Small intestine (tissue), 7 donors: ENCODE data around the gene AHRR. TPM values are rescaled to one million over a fixed set of nuclear protein-coding genes. Genes with fewer than 3 reads are reported as not detected.

Source experiments
- DNase-seq, 2 donors: peaks; one replicate each; pipeline versions ENCODE4 v3.0.0 to v3.0.0-alpha.2; 2013
- FAIRE-seq: peaks from 2 replicates; lab custom pipeline; 2012; peaks lifted over from hg19 to GRCh38; lab: Jason Lieb, UNC
- H3K27ac ChIP-seq, 3 donors: one replicate each; pipeline ENCODE4 v1.5.1; 2013; ENCODE audit warnings: low read length in 2 of 3, mild to moderate bottlenecking in 2 of 3, control low read depth in 1 of 3, inconsistent platforms in 1 of 3, low read depth in 1 of 3, moderate library complexity in 1 of 3
- H3K27me3 ChIP-seq, 3 donors: one replicate each; pipeline ENCODE4 v1.6.1; 2013; ENCODE audit warnings: low read length in 3 of 3, inconsistent platforms in 1 of 3; ENCODE audit not compliant: control insufficient read depth in 3 of 3, insufficient read depth in 3 of 3
- H3K36me3 ChIP-seq, 3 donors: one replicate each; pipeline ENCODE4 v1.6.1; 2013; ENCODE audit warnings: low read length in 3 of 3, inconsistent platforms in 1 of 3, low read depth in 1 of 3, mild to moderate bottlenecking in 1 of 3, moderate library complexity in 1 of 3; ENCODE audit not compliant: control insufficient read depth in 3 of 3, insufficient read depth in 2 of 3
- H3K4me1 ChIP-seq, 3 donors: one replicate each; pipeline ENCODE4 v1.6.1; 2013; ENCODE audit warnings: low read length in 2 of 3, inconsistent platforms in 1 of 3, low read depth in 1 of 3, mild to moderate bottlenecking in 1 of 3, moderate library complexity in 1 of 3; ENCODE audit not compliant: control insufficient read depth in 3 of 3, insufficient read depth in 2 of 3
- H3K4me3 ChIP-seq, 3 donors: one replicate each; pipeline ENCODE4 v1.5.1; 2013; ENCODE audit warnings: low read length in 3 of 3, control low read depth in 1 of 3, inconsistent platforms in 1 of 3, low read depth in 1 of 3, mild to moderate bottlenecking in 1 of 3, moderate library complexity in 1 of 3
- H3K9me3 ChIP-seq, 2 donors: one replicate each; pipeline ENCODE4 v1.6.1; 2013; ENCODE audit warnings: low read depth in 1 of 2, low read length in 1 of 2; ENCODE audit not compliant: control insufficient read depth in 2 of 2, insufficient read depth in 1 of 2
- WGBS, 3 donors: extraction: QIAGEN DNeasy Blood & Tissue Kit; methylation state at CpG; one replicate each; pipeline ENCODE4 v1.1.7; 2013; 5-methylcytosine and 5-hydroxymethylcytosine counted together
- polyA plus RNA-seq, 4 donors: library from polyadenylated mRNA; stranded (reverse) in 3 of 4; unstranded in 1 of 4; fragments of 200-250 nt in 3 of 4; fragments of 120-200 nt in 1 of 4; gene quantifications; one replicate each; pipeline versions ENCODE4 v1.2.1 to v1.2.3, GENCODE V29; 2013
- donor health status: healthy with polysubstance abuse.
- donor health status: control.
- donor health status: control.
- donor health status: Bipolar disorder and iron deficiency.
- donor health status: healthy.

Gene AHRR
- polyA plus RNA-seq, 4 donors, result 0.22 to 2.6 (median 0.95) TPM

DNA sequence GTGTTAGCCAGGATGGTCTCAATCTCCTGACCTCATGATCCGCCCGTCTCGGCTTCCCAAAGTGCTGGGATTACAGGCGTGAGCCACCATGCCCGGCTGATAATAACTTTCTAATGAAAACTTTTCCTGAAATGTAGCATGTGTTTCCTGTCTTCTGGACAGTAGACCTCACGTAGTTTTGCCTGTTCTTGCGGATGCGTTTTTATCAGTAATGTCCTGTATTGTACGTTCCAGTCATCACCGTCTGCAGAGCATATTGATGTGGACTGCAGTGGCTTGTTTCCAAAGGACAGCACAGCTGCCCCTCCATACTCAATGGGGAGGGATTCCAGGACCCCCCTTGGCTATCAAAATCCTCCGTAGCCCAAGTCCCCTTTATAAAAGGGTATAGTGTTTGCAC lies 134.3 kb downstream of the AHRR start:
- Histone ChIP-seq H3K9me3 (peaks cover 0 to 13% of the 10 kb centered on the region in 2 donors), H3K27me3 (no peaks in the 10 kb centered on the region), H3K4me1 (no peaks in the 10 kb centered on the region), H3K27ac (no peak overlapping the region), H3K4me3 (no peak overlapping the region), H3K36me3 (peaks cover 13 to 71% (median 26%) of the 10 kb centered on the region in 3 donors)
- 90 to 94% (median 93%) methylated on average over 11 of the region's 11 CpGs for WGBS, 3 donors
- FAIRE-seq, result no peak
- no peak for DNase-seq

- no peak for FAIRE-seq
- DNase-seq, result no peak
- Histone ChIP-seq H3K27me3 (no peaks in the 10 kb centered on the region), H3K36me3 (peaks cover 13 to 73% (median 26%) of the 10 kb centered on the region in 3 donors), H3K27ac (no peak overlapping the region), H3K9me3 (peaks cover 0 to 11% of the 10 kb centered on the region in 2 donors), H3K4me1 (no peaks in the 10 kb centered on the region), H3K4me3 (no peak overlapping the region)
- WGBS, 3 donors, result 87 to 90% (median 88%) methylated on average over 28 of the region's 28 CpGs
These were observed 135.1 kb downstream of the AHRR start for GRCh38 chr5:456351-457194.

DNA sequence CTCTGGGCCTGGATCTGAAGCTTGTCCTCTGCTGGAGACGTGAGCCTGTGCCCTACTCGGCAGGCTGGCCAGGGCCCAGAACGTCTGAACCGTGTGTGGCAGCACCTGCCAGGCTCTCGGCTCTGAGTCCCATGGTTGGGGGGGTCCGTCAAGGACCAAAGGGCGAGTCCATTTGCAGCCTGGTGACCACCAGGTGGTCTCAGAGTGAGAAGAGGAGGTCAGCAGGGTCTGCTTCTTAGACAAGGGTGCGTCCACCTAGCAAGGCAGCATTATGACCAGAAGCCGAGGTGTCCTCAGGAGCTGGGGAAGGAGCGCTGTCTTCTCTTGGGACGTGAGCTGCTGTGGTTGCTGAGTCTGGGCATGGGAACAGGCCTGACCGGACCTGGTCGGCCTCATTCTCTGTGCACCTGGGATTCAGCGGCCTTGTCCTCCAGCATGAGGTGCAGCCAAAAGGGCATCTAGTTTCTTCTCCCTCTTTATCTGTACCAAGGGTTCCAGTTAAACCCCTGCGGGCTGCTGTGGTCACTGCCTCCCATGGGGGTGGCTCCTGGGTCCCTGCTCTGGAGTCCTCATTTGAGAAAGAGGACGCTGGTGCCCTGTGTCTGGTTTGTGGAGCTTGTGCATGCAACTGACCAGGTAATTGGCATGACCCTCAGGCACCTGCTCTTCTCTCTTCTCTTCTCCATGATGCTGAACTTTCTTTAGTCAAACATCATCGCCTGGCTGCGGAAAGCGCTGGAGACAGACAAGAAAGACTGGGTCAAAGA lies 135.9 kb downstream of the AHRR start:
- H3K9me3 ChIP-seq, result peaks cover 0 to 5% of the 10 kb centered on the region in 2 donors
- FAIRE-seq (no peak), DNase-seq (no peak)
- H3K36me3 ChIP-seq, result peaks cover 16 to 81% (median 31%) of the 10 kb centered on the region in 3 donors
- no peaks in the 10 kb centered on the region for H3K27me3 ChIP-seq
- no peaks in the 10 kb centered on the region for H3K4me1 ChIP-seq
- no peak overlapping the region for H3K4me3 ChIP-seq
- no peak overlapping the region for H3K27ac ChIP-seq
- WGBS, 3 donors, result 94% methylated on average over 19 of the region's 19 CpGs

GRCh38 chr5:458547-459353 lies 137.2 kb downstream of the AHRR start:
- FAIRE-seq (no peak), DNase-seq (no peak)
- 70 to 76% (median 73%) methylated on average over 17 of the region's 17 CpGs for WGBS, 3 donors
- Histone ChIP-seq H3K4me3 (no peak overlapping the region), H3K27me3 (no peaks in the 10 kb centered on the region), H3K27ac (no peak overlapping the region), H3K4me1 (no peaks in the 10 kb centered on the region), H3K36me3 (peaks cover 12 to 77% (median 24%) of the 10 kb centered on the region in 3 donors), H3K9me3 (no peaks in the 10 kb centered on the region)

GRCh38 chr5:459562-460272 lies 138.2 kb downstream of the AHRR start:
- Histone ChIP-seq H3K4me3 (no peak overlapping the region), H3K4me1 (no peaks in the 10 kb centered on the region), H3K27ac (no peak overlapping the region), H3K27me3 (no peaks in the 10 kb centered on the region), H3K9me3 (no peaks in the 10 kb centered on the region), H3K36me3 (peaks cover 12 to 79% (median 22%) of the 10 kb centered on the region in 3 donors)
- WGBS, 3 donors, result 96 to 97% (median 96%) methylated on average over 24 of the region's 24 CpGs
- DNase-seq, result no peak
- no peak for FAIRE-seq

DNA sequence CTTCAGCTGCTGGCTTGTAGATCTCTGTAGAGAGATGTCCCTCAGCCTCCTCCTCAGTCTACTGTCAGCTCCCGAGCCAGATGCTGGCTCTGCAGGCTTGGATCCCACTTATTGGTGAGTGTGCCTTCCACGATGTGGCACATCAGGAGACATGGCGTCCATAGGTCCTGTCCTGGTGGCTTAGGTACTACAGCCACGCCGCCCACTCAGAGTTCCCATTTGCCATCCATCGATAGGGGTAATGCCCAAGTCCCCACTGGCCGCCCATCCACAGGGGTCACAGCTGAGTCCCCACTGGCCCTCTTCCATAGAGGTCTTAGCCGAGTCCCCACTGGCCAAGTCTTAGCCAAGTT lies 138.7 kb downstream of the AHRR start:
- H3K36me3 ChIP-seq, result peaks cover 10 to 80% (median 22%) of the 10 kb centered on the region in 3 donors

GRCh38 chr5:462051-462481 lies 140.6 kb downstream of the AHRR start:
- H3K4me1 ChIP-seq, result no peaks in the 10 kb centered on the region
- H3K27me3 ChIP-seq, result no peaks in the 10 kb centered on the region
- no peak for DNase-seq
- H3K36me3 ChIP-seq, result peaks cover 10 to 82% (median 18%) of the 10 kb centered on the region in 3 donors
- no peak for FAIRE-seq
- H3K4me3 ChIP-seq, result no peak overlapping the region
- 95 to 97% (median 96%) methylated on average over 24 of the region's 24 CpGs for WGBS, 3 donors
- no peak overlapping the region for H3K27ac ChIP-seq
- H3K9me3 ChIP-seq, result no peaks in the 10 kb centered on the region

More for the DNA sequence above, 138.7 kb downstream of the AHRR start:
- DNase-seq, result no peak
- Histone ChIP-seq H3K4me1 (no peaks in the 10 kb centered on the region), H3K27me3 (no peaks in the 10 kb centered on the region), H3K9me3 (no peaks in the 10 kb centered on the region), H3K4me3 (no peak overlapping the region), H3K27ac (no peak overlapping the region)
- FAIRE-seq, result no peak
- WGBS, 3 donors, result 98 to 100% (median 98%) methylated on average over 8 of the region's 8 CpGs
